Psoas muscle (tissue), 8 donors: Measurements from ENCODE around the gene ZNF776. TPM values are rescaled to one million over a fixed set of nuclear protein-coding genes. Genes with fewer than 3 reads are reported as not detected.

Source experiments
- ATAC-seq, 4 donors: fragments of 200-7000 bp; cut with Tn5 transposase; one replicate each; pipeline ENCODE4 v1.9.1; 2020; ENCODE audit warnings: moderate library complexity in 3 of 4, mild to moderate bottlenecking in 2 of 4
- DNase-seq, 2 donors: peaks; one replicate each; pipeline ENCODE4 v3.0.0-alpha.2; 2020
- H3K27ac ChIP-seq: fragments of 200-600 bp; one replicate; pipeline ENCODE4 v1.8.0; 2022
- H3K27me3 ChIP-seq, 3 donors: fragments of 200-600 bp in 1 of 3; one replicate each; pipeline versions ENCODE4 v1.6.1 to v1.8.0; 2013 to 2022; ENCODE audit warnings: low read length in 2 of 3, mild to moderate bottlenecking in 2 of 3, moderate library complexity in 1 of 3; ENCODE audit not compliant: insufficient read depth in 3 of 3
- H3K36me3 ChIP-seq, 2 donors: fragments of 200-600 bp in 1 of 2; one replicate each; pipeline versions ENCODE4 v1.6.1 to v1.8.0; 2013 to 2022; ENCODE audit warnings: low read depth in 1 of 2, mild to moderate bottlenecking in 1 of 2, moderate library complexity in 1 of 2; ENCODE audit not compliant: insufficient read depth in 1 of 2
- H3K4me1 ChIP-seq: fragments of 200-600 bp; one replicate; pipeline ENCODE4 v1.8.0; 2022
- H3K4me3 ChIP-seq: fragments of 200-600 bp; one replicate; pipeline ENCODE4 v1.8.0; 2022; ENCODE audit warnings: mild to moderate bottlenecking
- H3K9me3 ChIP-seq: fragments of 200-600 bp; one replicate; pipeline ENCODE4 v1.8.0; 2022
- CTCF ChIP-seq: fragments of 200-600 bp; IDR thresholded peaks from one replicate; pipeline ENCODE4 v1.8.0; 2022; ENCODE audit warnings: antibody characterized with exemption
- WGBS, 3 donors: extraction: QIAGEN DNeasy Blood & Tissue Kit; methylation state at CpG; one replicate each; pipeline versions ENCODE4 v1.1.6 to v1.1.7; 2013; 5-methylcytosine and 5-hydroxymethylcytosine counted together
- intact Hi-C, 2 donors: fragments of 100-400 bp; cut with DNase I; formaldehyde crosslinking; loops; one replicate each; pipeline versions ENCODE4 v1.11.0 to v1.14.2; 2022
- polyA plus RNA-seq, 3 donors: library from polyadenylated mRNA; stranded (reverse); fragments of 200-250 nt; gene quantifications; one replicate each; pipeline ENCODE4 v1.2.3, GENCODE V29; 2013
- total RNA-seq, 4 donors: library from RNA; stranded (reverse); fragmentation: NEBNext Ultra II Directional in 2 of 4; extraction: Animal tissue kit (Norgen Biotek cat#: 25700) in 2 of 4; gene quantifications; one replicate each; pipeline versions ENCODE4 v1.2.1 to v1.2.4, GENCODE V29; 2021 to 2023
- donor health status: healthy with polysubstance abuse.
- donor health status: DM: no; HTN: no; CAD: no; lungs with moderate emphysema.
- donor health status: Bipolar disorder and iron deficiency.
- donor health status: healthy.
- donor health status: DM: yes; HTN: yes; CAD: no.
- donor health status: DM: no; HTN: no; CAD: no.
- donor health status: DM: no; HTN: no; CAD: no.
- donor health status: DM: yes; HTN: yes; CAD: no.

ZNF776 gene
- total and polyA plus RNA-seq, 7 donors: 3.6 to 15.5 (median 8.9) TPM

GRCh38 chr19:57709616-57710015 is 37.0 kb upstream of the ZNF776 start:
- DNase-seq (no peak), ATAC-seq (no peak)
- WGBS, 3 donors: 60 to 72% (median 63%) methylated on average over 15 of the region's 15 CpGs
- Histone ChIP-seq H3K27me3 (no peaks in the 10 kb centered on the region), H3K9me3 (peaks cover 17% of the 10 kb centered on the region), H3K36me3 (peaks cover 6 to 17% of the 10 kb centered on the region in 2 donors), H3K27ac (no peak overlapping the region), H3K4me3 (peak overlapping the region; percentile 78), H3K4me1 (no peaks in the 10 kb centered on the region)
- intact Hi-C loops: no loop called here
- no peak for TF ChIP-seq CTCF

- Histone ChIP-seq H3K9me3 (peaks cover 9% of the 10 kb centered on the region), H3K27ac (no peak overlapping the region), H3K36me3 (peaks cover 2 to 12% of the 10 kb centered on the region in 2 donors), H3K4me1 (no peaks in the 10 kb centered on the region), H3K27me3 (no peaks in the 10 kb centered on the region), H3K4me3 (no peak overlapping the region)
- intact Hi-C loops: no loop called here
- DNase-seq: no peak
- WGBS, 3 donors: 47 to 70% (median 70%) methylated on average over 1 of the region's 1 CpG
- no peak for ATAC-seq
- TF ChIP-seq CTCF: no peak
These were observed 34.4 kb upstream of the ZNF776 start for GRCh38 chr19:57712222-57712621.

- Histone ChIP-seq H3K27ac (no peak overlapping the region), H3K36me3 (peaks cover 18 to 44% of the 10 kb centered on the region in 2 donors), H3K9me3 (peaks cover 26% of the 10 kb centered on the region), H3K4me1 (no peaks in the 10 kb centered on the region), H3K4me3 (no peak overlapping the region), H3K27me3 (no peaks in the 10 kb centered on the region)
- no peak for TF ChIP-seq CTCF
- DNase-seq (no peak), ATAC-seq (no peak)
- intact Hi-C loops: no loop called here
These were observed 27.2 kb upstream of the ZNF776 start for GRCh38 chr19:57719424-57719823.

- intact Hi-C loops: loop anchor here in 1 of 2 donors (10.0 kb wide), 1 partner anchor 195 kb away; the partner anchor contains the start of gene ZNF417
- Histone ChIP-seq H3K27ac (no peak overlapping the region), H3K36me3 (peaks cover 18 to 44% of the 10 kb centered on the region in 2 donors), H3K4me3 (no peak overlapping the region), H3K4me1 (no peaks in the 10 kb centered on the region), H3K9me3 (peaks cover 26% of the 10 kb centered on the region), H3K27me3 (no peaks in the 10 kb centered on the region)
- DNase-seq: no peak
- no peak for ATAC-seq
- no peak for TF ChIP-seq CTCF
- WGBS, 3 donors: 79 to 87% (median 84%) methylated on average over 4 of the region's 4 CpGs
These were observed 26.6 kb upstream of the ZNF776 start for GRCh38 chr19:57719901-57720519.

GRCh38 chr19:57720878-57721277 is 25.7 kb upstream of the ZNF776 start:
- no peak for ATAC-seq
- no peak for DNase-seq
- Histone ChIP-seq H3K4me3 (no peak overlapping the region), H3K27ac (no peak overlapping the region), H3K4me1 (no peaks in the 10 kb centered on the region), H3K27me3 (no peaks in the 10 kb centered on the region), H3K36me3 (peaks cover 18 to 44% of the 10 kb centered on the region in 2 donors), H3K9me3 (peaks cover 26% of the 10 kb centered on the region)
- TF ChIP-seq CTCF: no peak
- intact Hi-C loops: loop anchor here in 1 of 2 donors (10.0 kb wide), 1 partner anchor 194 kb away; the partner anchor contains the start of gene ZNF417
- WGBS, 3 donors: 97 to 98% (median 97%) methylated on average over 10 of the region's 10 CpGs
